ENCODE results near the gene RGL4.
"Not testable (repeated sequence)": the region's sequence is repeated elsewhere in the genome, so short reads cannot be mapped to it uniquely, and the experiment has no call there.

DNA sequence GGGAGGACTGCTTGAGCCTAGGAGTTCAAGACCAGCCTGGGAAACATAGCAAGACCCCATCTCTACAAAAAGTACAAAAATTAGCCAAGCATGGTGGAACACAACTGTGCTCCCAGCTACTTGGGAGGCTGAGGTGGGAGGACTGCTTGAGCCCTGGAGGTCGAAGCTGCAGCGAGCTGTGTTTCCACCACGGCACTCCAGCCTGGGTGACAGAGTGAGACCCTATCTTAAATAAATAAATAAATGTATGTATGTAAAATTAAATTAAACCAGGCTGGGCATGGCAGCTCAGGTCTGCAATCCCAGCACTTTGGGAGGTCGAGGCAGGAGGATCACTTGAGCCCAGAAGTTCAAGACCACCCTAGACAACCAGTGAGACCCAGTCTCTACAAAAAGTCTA is 30.4 kb upstream of the RGL4 start:
- not testable (repeated sequence) for TF ChIP-seq CTCF (IDR thresholded peaks at IDR 0.05); ZFX (IDR thresholded peaks at IDR 0.05; ENCODE audit: borderline replicate concordance)
